ENCODE measurements around the gene PIK3AP1.

GRCh38 chr10:96699613-96700012 lies 20.7 kb downstream of the PIK3AP1 start:
- TF ChIP-seq CTCF (conservative IDR thresholded peaks at IDR 0.05; ENCODE audit: low read depth, low read length) (no peak), EZH2 (IDR thresholded peaks at IDR 0.05; ENCODE audit: low read length, unreplicated experiment) (no peak)

All from PC-3 (cell line).